Skeletal muscle tissue (tissue), 4 donors: ENCODE results near the gene GRAMD1B. TPM values are rescaled to one million over a fixed set of nuclear protein-coding genes. Genes with fewer than 3 reads are reported as not detected.

ENCODE experiments used
- H3K27ac ChIP-seq: one replicate; pipeline ENCODE4 v1.7.0; 2013; ENCODE audit warnings: mild to moderate bottlenecking, low read depth, low read length, inconsistent platforms
- H3K27me3 ChIP-seq, 3 donors: one replicate each; pipeline ENCODE4 v1.7.0; 2013; ENCODE audit warnings: low read length in 3 of 3; ENCODE audit not compliant: control insufficient read depth in 3 of 3, insufficient read depth in 3 of 3
- H3K36me3 ChIP-seq, 3 donors: one replicate each; pipeline ENCODE4 v1.7.0; 2013; ENCODE audit warnings: low read length in 3 of 3; ENCODE audit not compliant: control insufficient read depth in 3 of 3, insufficient read depth in 3 of 3
- H3K4me1 ChIP-seq, 3 donors: one replicate each; pipeline ENCODE4 v1.7.0; 2013; ENCODE audit warnings: low read length in 3 of 3, mild to moderate bottlenecking in 3 of 3; ENCODE audit not compliant: control insufficient read depth in 3 of 3, insufficient read depth in 3 of 3
- H3K4me3 ChIP-seq, 3 donors: one replicate each; pipeline ENCODE4 v1.7.0; 2013; ENCODE audit warnings: low read length in 3 of 3
- H3K9ac ChIP-seq, 3 donors: one replicate each; pipeline ENCODE4 v1.7.0; 2013; ENCODE audit warnings: low read length in 3 of 3, mild to moderate bottlenecking in 3 of 3, moderate library complexity in 2 of 3, low read depth in 1 of 3
- H3K9me3 ChIP-seq, 3 donors: one replicate each; pipeline ENCODE4 v1.7.0; 2013; ENCODE audit warnings: low read length in 3 of 3; ENCODE audit not compliant: control insufficient read depth in 3 of 3
- total RNA-seq: library from RNA; depleted of rRNA; stranded (reverse); fragments of >200 nt; gene quantifications from one replicate; pipeline ENCODE4 v1.2.3, GENCODE V29; 2014
- donor health status: Osteomylitis.

GRAMD1B gene
- total RNA-seq, 1 donor from 2014 or later, result 8.9 TPM

DNA sequence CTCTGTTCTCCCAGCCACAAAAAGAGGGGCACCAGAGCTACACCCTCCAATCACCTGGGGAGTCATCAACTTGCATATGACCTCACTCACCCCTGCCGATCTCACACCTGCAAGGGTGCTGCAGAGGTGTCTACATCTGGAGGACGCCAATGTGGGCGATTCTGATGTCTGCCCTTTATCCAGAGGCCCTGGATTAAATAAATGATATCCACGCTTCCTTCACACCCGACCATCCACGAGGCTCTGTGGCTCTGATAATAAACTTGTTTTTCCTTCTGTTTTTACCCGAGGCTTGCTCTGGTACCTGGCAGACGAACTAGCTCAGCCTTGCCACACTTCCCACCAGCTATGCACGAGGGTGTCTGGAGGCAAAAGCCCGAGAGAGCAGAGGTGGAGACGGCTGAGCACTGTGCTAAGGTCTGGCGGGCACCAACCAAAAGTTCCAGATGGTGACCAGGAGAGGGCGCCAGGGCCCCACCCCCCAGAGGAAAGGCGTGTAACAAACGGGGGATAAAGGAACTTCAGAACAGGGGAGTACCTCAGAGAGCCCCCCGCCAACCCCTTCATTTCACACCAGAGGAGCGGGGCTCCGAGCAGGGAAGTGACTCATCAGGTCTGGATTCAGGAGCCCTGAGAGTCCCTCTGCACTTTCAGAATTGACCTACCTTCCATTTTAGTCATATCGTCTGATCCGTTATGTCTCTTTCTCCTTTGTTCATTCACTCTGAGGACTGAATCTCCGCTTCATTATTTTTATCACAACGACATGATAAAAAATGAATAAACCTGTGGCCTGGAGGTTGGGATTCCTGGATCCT is 210.8 kb downstream of the GRAMD1B start:
- no peak overlapping the region for H3K27ac ChIP-seq
- H3K4me1 ChIP-seq, result peaks cover 9 to 19% (median 18%) of the 10 kb centered on the region in 3 donors
- peak overlapping the region in 1 of 3 donors; percentile 50 for H3K9ac ChIP-seq
- H3K27me3 ChIP-seq, result no peaks in the 10 kb centered on the region
- no peaks in the 10 kb centered on the region for H3K9me3 ChIP-seq
- peaks cover 0 to 12% (median 5%) of the 10 kb centered on the region in 3 donors for H3K36me3 ChIP-seq
- no peak overlapping the region for H3K4me3 ChIP-seq

- no peak overlapping the region for H3K4me3 ChIP-seq
- H3K27me3 ChIP-seq, result no peaks in the 10 kb centered on the region
- H3K27ac ChIP-seq, result no peak overlapping the region
- peaks cover 0 to 12% (median 5%) of the 10 kb centered on the region in 3 donors for H3K36me3 ChIP-seq
- peaks cover 9 to 20% (median 18%) of the 10 kb centered on the region in 3 donors for H3K4me1 ChIP-seq
- H3K9ac ChIP-seq, result no peak overlapping the region
- no peaks in the 10 kb centered on the region for H3K9me3 ChIP-seq
Observed at GRCh38 chr11:123641495-123641840, 211.4 kb downstream of the GRAMD1B start.

DNA sequence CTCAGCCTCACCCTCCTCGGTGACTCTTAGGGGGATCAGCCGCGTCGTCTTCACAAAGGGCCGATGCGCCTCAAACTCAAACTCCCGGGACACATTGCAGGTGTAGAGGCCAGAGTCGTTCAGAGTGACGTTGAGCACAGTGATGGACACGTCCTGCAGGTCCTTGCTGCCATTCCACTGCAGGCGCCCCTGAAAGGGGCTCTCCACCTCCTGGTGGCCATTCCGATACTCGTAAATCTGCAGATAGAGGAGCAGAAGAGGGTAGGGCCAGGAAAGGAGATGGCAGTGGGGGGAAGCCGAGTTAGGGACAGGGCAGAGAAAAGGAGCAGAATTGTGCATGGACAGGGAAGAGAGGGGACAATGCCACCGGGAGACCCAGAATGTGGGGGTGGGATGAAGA is 212.4 kb downstream of the GRAMD1B start:
- H3K9ac ChIP-seq, result no peak overlapping the region
- H3K27me3 ChIP-seq, result no peaks in the 10 kb centered on the region
- peaks cover 9 to 20% (median 18%) of the 10 kb centered on the region in 3 donors for H3K4me1 ChIP-seq
- no peak overlapping the region for H3K4me3 ChIP-seq
- H3K36me3 ChIP-seq, result peaks cover 0 to 9% (median 0%) of the 10 kb centered on the region in 3 donors
- H3K9me3 ChIP-seq, result no peaks in the 10 kb centered on the region
- no peak overlapping the region for H3K27ac ChIP-seq

DNA sequence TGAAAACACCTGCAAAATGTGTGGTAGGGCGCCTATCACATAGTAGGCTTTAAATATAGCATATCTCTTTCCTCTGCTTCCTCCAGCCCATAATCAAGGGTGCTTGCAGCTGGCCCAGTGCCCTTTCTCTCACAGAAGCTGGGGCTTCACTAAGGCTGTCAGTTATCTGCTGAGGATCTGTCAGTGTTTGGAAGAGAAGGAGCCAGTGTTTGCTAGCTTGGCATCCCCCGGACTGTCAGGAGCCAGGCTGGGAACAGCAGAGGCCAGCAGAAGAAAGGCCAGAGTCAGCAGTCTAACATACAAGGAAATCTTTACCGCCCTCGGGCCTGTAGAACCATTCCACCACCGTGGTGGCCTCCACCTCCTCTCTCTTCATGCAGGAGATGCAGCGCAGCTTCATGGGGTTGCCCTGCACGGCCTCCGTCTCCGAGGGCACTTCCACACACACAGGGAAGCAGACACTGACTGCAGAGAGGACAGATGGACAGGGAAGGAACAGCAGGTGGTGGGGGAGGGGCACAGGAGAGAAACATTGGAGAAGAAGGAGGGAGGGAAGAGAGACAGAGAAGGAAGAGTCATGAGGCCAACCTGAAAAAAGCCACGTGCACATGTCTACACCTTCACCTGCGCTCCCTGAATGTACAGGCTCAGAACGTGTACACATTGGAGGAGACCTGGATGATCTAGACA is 215.4 kb downstream of the GRAMD1B start:
- Histone ChIP-seq H3K9me3 (no peaks in the 10 kb centered on the region), H3K27ac (no peak overlapping the region)

DNA sequence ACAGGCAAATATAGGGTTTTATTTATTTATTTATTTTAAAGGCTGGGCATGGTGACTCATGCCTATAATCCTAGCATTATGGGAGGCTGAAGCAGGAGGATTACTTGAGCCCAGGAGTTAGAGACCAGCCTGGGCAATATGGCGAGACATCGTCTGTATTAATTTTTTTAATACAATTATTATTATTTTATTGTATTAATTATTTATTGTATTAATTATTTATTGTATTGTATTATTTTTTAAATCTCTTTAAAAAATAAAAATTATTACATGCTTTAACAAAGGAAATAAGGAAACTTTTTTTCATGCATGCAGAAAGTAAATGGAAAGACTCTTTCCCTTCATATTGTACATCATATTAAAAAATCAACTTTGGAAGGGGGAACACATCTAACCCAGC is 220.8 kb downstream of the GRAMD1B start:
- Histone ChIP-seq H3K27ac (no peak overlapping the region), H3K36me3 (no peaks in the 10 kb centered on the region), H3K9ac (no peak overlapping the region), H3K4me3 (no peak overlapping the region), H3K9me3 (no peaks in the 10 kb centered on the region), H3K27me3 (no peaks in the 10 kb centered on the region), H3K4me1 (peaks cover 21 to 34% (median 21%) of the 10 kb centered on the region in 3 donors)

More for the DNA sequence above, 215.4 kb downstream of the GRAMD1B start:
- peaks cover 4 to 14% (median 7%) of the 10 kb centered on the region in 3 donors for H3K4me1 ChIP-seq
- no peak overlapping the region for H3K9ac ChIP-seq
- no peaks in the 10 kb centered on the region for H3K27me3 ChIP-seq
- no peak overlapping the region for H3K4me3 ChIP-seq
- H3K36me3 ChIP-seq, result peaks cover 0 to 5% (median 0%) of the 10 kb centered on the region in 3 donors

DNA sequence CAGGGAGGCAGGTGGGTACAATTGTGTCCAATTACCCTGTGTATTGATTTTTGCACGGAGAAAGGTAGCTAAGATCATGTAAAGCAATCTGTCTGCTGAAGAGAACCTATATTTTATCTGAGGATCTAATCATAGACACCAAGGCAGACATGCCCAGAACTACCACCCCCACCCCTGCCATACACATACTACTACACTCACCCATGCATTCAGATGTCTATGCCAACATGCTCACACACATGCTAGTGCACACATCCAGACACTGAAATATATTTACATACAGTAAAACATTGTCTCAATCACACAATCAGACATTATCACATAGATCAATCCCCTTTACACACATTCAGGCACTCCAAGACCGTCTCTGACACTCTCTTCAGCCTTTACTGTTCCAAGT is 222.5 kb downstream of the GRAMD1B start:
- H3K4me1 ChIP-seq, result peaks cover 21 to 37% (median 25%) of the 10 kb centered on the region in 3 donors
- no peaks in the 10 kb centered on the region for H3K36me3 ChIP-seq
- H3K27ac ChIP-seq, result no peak overlapping the region
- no peak overlapping the region for H3K9ac ChIP-seq
- peak overlapping the region in 2 of 3 donors; percentile 38 to 42 for H3K4me3 ChIP-seq
- no peaks in the 10 kb centered on the region for H3K9me3 ChIP-seq
- no peaks in the 10 kb centered on the region for H3K27me3 ChIP-seq

- peaks cover 21 to 37% (median 25%) of the 10 kb centered on the region in 3 donors for H3K4me1 ChIP-seq
- peak overlapping the region in 1 of 3 donors; percentile 84 for H3K9ac ChIP-seq
- H3K27me3 ChIP-seq, result no peaks in the 10 kb centered on the region
- H3K36me3 ChIP-seq, result no peaks in the 10 kb centered on the region
- H3K27ac ChIP-seq, result no peak overlapping the region
- peak overlapping the region; percentile 75 to 82 (median 81) for H3K4me3 ChIP-seq
- H3K9me3 ChIP-seq, result no peaks in the 10 kb centered on the region
Observed at GRCh38 chr11:123653483-123653826, 223.4 kb downstream of the GRAMD1B start.

- Histone ChIP-seq H3K4me1 (peaks cover 21 to 37% (median 25%) of the 10 kb centered on the region in 3 donors), H3K9me3 (no peaks in the 10 kb centered on the region), H3K9ac (peak overlapping the region in 2 of 3 donors; percentile 77 to 84), H3K27me3 (no peaks in the 10 kb centered on the region), H3K27ac (peak overlapping the region; percentile 99), H3K4me3 (peak overlapping the region; percentile 75 to 82 (median 81)), H3K36me3 (no peaks in the 10 kb centered on the region)
Observed at GRCh38 chr11:123653827-123654565, 223.9 kb downstream of the GRAMD1B start.

DNA sequence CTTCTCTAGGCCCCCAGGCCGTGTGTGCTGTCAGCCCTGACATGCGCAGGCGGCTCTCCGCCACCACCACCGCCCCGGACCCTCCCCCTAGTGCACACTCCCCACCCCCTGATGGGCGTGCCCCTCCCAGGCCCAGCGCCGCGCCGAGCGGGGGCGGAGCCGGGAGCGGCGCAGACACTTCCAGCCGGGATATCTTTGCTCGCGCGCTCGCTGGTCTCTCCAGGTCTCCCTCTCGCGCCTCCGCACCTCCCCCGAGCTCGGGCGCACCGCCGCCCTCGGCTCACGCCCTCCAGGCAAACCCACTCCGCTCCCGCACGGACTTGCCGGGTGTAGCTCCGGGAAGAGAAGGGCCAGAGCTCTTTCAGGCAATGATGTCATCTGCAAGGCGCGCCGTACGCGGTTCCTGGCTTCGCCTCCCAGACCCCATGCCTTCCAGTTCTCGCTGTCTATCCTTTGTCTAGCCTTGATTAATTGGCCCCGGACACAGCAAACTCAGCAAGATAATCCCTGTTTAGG is 224.6 kb downstream of the GRAMD1B start, which contains the start of gene SCN3B:
Gene SCN3B, minus strand, starts transcription at position 59 of the 516 bp plus-strand sequence. CDS start 823 bp downstream, outside the sequence.
- Histone ChIP-seq H3K27me3 (no peaks in the 10 kb centered on the region), H3K27ac (peak within 1 kb of the TSS; percentile 99), H3K4me1 (peaks cover 21 to 37% (median 25%) of the 10 kb centered on the region in 3 donors), H3K4me3 (peak within 1 kb of the TSS; percentile 75 to 82 (median 81)), H3K9ac (peak within 1 kb of the TSS; percentile 71 to 84 (median 77)), H3K36me3 (no peaks in the 10 kb centered on the region), H3K9me3 (no peaks in the 10 kb centered on the region)
